ENCODE data around the gene CABLES2.
A peak's percentile ranks its signal among the peaks of the same experiment; 100 is the strongest.
"Not testable (repeated sequence)": the region's sequence is repeated elsewhere in the genome, so short reads cannot be mapped to it uniquely, and the experiment has no call there.

The CABLES2 gene

DNA sequence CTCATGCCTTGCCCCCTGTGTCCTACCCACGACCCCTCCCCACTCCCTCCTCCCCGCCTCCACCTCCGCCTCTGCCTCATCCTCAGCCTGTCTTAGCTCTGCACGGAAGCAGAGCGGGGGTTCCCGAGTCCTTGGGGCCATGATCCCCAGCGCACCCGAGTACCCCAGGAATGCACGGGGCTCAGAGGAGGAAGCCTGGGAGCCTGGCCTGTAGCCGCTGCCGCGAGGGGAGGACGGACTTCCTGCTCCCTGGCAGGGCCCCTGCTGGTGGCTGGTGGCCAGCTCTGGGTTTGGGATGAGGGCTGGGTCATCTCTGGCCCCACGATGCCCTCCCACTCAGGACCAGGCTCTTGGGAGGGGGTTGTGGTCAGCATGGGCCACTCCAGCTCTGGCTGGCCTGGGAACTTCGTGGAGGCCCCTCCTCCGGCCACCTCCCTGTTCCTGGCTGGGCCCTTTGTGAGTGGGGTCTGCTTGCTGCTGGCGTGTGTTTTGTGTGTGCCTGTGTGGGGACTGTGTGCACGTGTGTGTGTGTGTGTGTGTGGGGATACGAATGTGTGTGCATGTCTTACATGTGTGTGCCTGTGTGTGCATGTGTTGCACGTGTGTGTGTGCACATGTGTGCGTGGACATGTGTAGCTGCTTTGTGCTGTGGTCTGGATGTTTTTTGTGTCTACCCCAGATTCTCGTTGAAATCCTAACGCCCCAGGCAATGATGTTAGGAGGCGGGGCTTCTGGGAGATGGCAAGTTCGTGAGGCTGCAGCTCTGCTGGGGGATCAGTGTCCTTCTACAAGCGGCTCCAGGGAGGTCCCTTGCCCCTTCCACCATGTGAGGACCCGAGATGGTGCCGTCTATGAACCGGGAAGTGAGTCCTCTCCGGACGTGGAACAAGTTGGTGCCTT lies 21.6 kb upstream of the CABLES2 start:
- no peak for DNase-seq (ENCODE audit: low spot score)
- no peak overlapping the region for H3K27ac ChIP-seq
- ChIA-PET POLR2A (ENCODE audit: low non-redundant PET) (no interaction called here), CTCF (interaction anchor here (0.6 to 3.9 kb wide), 13 partner anchors 18 to 381 kb away, joined by 3 to 16 read pairs (median 3); no protein-coding TSS in a partner anchor)
- TF ChIP-seq, protein P1, sequence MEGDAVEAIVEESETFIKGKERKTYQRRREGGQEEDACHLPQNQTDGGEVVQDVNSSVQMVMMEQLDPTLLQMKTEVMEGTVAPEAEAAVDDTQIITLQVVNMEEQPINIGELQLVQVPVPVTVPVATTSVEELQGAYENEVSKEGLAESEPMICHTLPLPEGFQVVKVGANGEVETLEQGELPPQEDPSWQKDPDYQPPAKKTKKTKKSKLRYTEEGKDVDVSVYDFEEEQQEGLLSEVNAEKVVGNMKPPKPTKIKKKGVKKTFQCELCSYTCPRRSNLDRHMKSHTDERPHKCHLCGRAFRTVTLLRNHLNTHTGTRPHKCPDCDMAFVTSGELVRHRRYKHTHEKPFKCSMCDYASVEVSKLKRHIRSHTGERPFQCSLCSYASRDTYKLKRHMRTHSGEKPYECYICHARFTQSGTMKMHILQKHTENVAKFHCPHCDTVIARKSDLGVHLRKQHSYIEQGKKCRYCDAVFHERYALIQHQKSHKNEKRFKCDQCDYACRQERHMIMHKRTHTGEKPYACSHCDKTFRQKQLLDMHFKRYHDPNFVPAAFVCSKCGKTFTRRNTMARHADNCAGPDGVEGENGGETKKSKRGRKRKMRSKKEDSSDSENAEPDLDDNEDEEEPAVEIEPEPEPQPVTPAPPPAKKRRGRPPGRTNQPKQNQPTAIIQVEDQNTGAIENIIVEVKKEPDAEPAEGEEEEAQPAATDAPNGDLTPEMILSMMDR (conservative IDR thresholded peaks at IDR 0.05; ENCODE audit: low read depth), result no peak

DNA sequence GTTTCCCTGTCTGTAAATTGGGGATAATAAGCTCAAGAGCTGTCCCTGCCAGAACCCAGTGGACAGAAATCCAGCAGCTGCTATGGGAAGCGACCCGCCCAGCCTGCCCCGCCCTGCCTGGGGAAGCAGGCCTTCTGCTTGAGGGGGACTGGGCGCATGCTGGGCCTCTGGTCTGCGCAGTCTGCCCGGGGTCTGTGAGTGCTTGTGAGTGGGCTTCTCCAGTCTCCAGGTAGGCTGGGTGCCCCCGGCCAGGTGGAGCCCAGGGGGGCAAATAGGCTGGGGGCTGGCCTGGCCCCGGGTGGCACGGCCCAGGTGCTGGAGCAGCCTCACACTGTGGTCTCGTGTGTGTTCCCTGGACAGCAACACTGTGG lies 20.9 kb upstream of the CABLES2 start:
- H3K27ac ChIP-seq, result no peak overlapping the region
- ChIA-PET CTCF (interaction anchor here (0.6 to 3.9 kb wide), 11 partner anchors 14 to 364 kb away, joined by 3 to 16 read pairs (median 3); no protein-coding TSS in a partner anchor), POLR2A (ENCODE audit: low non-redundant PET) (no interaction called here)
- DNase-seq (ENCODE audit: low spot score), result no peak
- TF ChIP-seq, protein P1 (conservative IDR thresholded peaks at IDR 0.05; ENCODE audit: low read depth), result no peak

DNA sequence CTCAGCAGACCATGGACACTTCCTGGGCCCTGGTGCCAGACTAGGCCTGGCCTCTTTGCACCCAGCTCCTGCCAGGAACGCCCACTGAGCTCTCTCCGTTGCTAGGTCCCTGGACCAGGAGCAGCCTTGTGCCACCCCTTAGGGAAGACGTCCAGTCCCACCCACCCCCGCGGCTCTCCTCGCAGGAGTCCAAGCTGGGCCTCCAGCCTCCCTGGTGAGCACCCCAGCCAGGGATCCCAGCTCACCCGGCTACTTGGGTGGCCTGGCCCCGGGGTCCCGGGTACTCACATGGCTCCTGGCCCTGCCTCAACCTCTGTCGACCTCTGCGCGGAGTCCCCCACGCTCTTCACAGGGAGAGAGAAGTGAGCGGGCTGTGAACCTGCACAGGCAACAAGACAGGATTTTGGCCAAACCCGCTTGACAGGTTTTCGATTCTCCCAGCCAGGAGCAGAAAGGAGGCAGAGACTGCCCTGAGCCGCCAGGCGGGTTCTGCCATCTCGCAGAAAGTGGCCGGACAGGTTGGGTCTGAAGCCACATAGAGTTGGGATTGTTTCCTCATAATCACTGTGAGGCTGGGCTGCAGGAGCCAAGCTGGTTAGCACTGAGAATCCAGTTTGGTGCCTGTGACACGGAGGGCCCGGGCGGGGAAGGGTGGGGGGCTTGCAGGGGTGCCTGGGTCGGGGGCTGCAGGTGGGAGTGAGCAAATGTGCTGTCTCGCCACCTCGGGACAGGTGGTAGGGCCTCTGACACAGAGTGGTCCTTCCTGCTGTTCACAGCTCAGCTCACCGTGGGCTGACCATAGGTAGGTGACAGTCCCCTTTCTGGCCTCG lies 20.3 kb upstream of the CABLES2 start, which contains the start of gene RBBP8NL:
TSS of gene RBBP8NL (minus strand) at position 368 of the 830 bp plus-strand sequence. CDS start 7,892 bp downstream, outside the sequence.
- TF ChIP-seq, protein P1 (conservative IDR thresholded peaks at IDR 0.05; ENCODE audit: low read depth), result no peak
- ChIA-PET CTCF (interaction anchor here (0.5 to 3.9 kb wide), 15 partner anchors 13 to 365 kb away, joined by 3 to 16 read pairs (median 3); no protein-coding TSS in a partner anchor), POLR2A (ENCODE audit: low non-redundant PET) (interaction anchor here (0.6 to 0.7 kb wide), 2 partner anchors 17 to 240 kb away, joined by 3 to 4 read pairs; no protein-coding TSS in a partner anchor)
- DNase-seq (ENCODE audit: low spot score), result peak; percentile 93
- no peak within 1 kb of the TSS for H3K27ac ChIP-seq

DNA sequence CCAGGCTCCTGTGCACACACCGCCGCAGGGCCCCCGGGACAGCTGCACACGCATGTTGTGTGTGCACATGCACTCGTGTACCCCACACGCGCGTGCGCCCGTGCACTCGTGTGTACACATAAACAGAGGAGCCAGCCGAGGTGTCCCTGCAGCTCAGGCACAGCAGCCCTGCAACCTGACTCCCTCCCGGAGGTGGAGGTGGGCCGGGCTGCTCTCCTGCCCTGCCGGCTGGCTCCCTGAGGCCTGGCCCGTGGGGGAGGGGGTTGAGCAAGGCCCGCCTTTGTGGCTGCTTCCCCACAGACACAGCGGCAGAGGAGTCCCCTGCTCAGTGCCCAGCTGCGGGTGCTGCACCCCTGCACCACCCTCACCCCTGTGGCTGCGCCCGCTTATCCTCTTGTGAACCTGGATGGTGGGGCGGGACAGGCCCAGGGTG lies 19.6 kb upstream of the CABLES2 start:
- TF ChIP-seq, protein P1 (conservative IDR thresholded peaks at IDR 0.05; ENCODE audit: low read depth), result no peak
- no peak overlapping the region for H3K27ac ChIP-seq
- ChIA-PET POLR2A (ENCODE audit: low non-redundant PET) (no interaction called here), CTCF (interaction anchor here (0.7 to 3.9 kb wide), 6 partner anchors 17 to 197 kb away, joined by 3 to 16 read pairs (median 4); no protein-coding TSS in a partner anchor)
- peak; percentile 43 for DNase-seq (ENCODE audit: low spot score)

DNA sequence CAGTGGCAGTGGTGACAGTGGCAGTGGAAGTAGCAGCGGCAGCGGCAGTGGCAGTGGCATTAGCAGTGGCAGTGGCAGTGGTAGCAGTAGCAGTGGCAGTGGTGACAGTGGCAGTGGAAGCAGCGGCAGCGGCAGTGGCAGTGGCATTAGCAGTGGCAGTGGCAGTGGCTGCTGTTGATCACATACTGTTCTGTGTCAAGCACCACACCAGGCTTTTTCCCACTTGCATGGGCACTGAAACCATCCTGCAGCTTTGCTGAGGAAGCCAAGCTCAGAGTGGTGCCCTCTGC lies 18.9 kb upstream of the CABLES2 start:
- CTCF ChIA-PET, result interaction anchor here (0.6 to 3.9 kb wide), 4 partner anchors 16 to 74 kb away, joined by 3 to 16 read pairs (median 10); no protein-coding TSS in a partner anchor
- H3K27ac ChIP-seq; POLR2A ChIA-PET (ENCODE audit: low non-redundant PET); DNase-seq (ENCODE audit: low spot score): not testable (repeated sequence)

DNA sequence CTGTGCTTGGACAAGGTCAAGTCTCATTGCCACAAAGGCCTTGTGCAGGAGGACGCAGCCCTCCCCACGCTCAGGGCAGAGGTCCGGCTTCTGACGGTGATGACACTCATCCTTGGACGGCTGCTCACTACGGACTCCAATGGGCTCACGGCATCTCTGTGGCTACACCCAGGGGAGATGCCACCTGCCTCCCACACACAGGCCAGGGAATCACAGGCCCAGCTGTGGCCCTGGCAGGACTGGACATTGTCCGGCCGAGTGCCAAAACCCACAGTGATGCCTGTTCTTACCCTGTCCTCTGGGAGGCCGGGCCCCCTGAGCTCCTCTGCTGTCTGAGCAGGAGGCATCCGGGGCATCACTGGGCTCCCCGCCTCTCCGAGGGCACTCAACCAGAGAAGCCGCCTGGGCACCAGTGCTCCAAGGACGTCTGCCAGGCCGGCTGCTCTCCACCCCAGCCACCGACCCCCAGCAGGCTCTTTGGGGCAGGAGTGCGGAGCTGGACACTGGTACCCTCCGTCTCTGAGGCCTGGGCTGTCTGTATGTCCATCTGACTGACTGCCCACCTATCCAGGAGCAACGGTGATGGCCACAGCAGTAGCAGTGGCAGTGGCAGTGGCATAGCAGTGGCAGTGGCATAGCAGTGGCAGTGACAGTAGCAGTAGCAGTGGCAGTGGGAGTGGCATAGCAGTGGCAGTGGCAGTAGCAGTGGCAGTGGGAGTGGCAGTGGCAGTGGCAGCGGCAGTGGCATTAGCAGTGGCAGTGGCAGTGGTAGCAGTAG lies 18.4 kb upstream of the CABLES2 start:
- CTCF ChIA-PET, result interaction anchor here (0.6 to 3.9 kb wide), 5 partner anchors 12 to 74 kb away, joined by 3 to 16 read pairs (median 11); no protein-coding TSS in a partner anchor
- H3K27ac ChIP-seq, result no peak overlapping the region
- POLR2A ChIA-PET (ENCODE audit: low non-redundant PET), result no interaction called here
- DNase-seq (ENCODE audit: low spot score), result no peak
- TF ChIP-seq, protein P1 (conservative IDR thresholded peaks at IDR 0.05; ENCODE audit: low read depth), result no peak

Data from RWPE1 (cell line).